ENCODE data around the gene BMI1.
"Not testable (repeated sequence)": the region's sequence is repeated elsewhere in the genome, so short reads cannot be mapped to it uniquely, and the experiment has no call there.

Gene BMI1

GRCh38 chr10:22320591-22321155, at the start of gene BMI1:
Gene BMI1, plus strand, starts transcription at chr10:22321099. Its CDS starts 5,351 bp downstream, at chr10:22326450.
- peak; percentile 68 for DNase-seq (ENCODE audit: insufficient read length, low spot score)
- no peak for FAIRE-seq

- no peak for DNase-seq (ENCODE audit: insufficient read length, low spot score)
- no peak for FAIRE-seq
Observed at GRCh38 chr10:22271786-22272185, 49.1 kb upstream of the BMI1 start.

- no peak for DNase-seq (ENCODE audit: insufficient read length, low spot score)
- no peak for FAIRE-seq
Observed at GRCh38 chr10:22278441-22278782, 42.5 kb upstream of the BMI1 start.

- no peak for FAIRE-seq
- no peak for DNase-seq (ENCODE audit: insufficient read length, low spot score)
Observed at GRCh38 chr10:22280078-22280477, 40.8 kb upstream of the BMI1 start.

GRCh38 chr10:22285130-22285529, 35.8 kb upstream of the BMI1 start:
- FAIRE-seq (no peak), DNase-seq (ENCODE audit: insufficient read length, low spot score) (no peak)

- FAIRE-seq (no peak), DNase-seq (ENCODE audit: insufficient read length, low spot score) (no peak)
Observed at GRCh38 chr10:22293747-22294404, 27.0 kb upstream of the BMI1 start.

GRCh38 chr10:22294694-22295093, 26.2 kb upstream of the BMI1 start:
- FAIRE-seq = no peak
- no peak for DNase-seq (ENCODE audit: insufficient read length, low spot score)

GRCh38 chr10:22301193-22301592, 19.7 kb upstream of the BMI1 start:
- no peak for DNase-seq (ENCODE audit: insufficient read length, low spot score)
- no peak for FAIRE-seq

GRCh38 chr10:22303461-22303860, 17.4 kb upstream of the BMI1 start:
- FAIRE-seq = no peak
- no peak for DNase-seq (ENCODE audit: insufficient read length, low spot score)

- DNase-seq (ENCODE audit: insufficient read length, low spot score) (no peak), FAIRE-seq (no peak)
Observed at GRCh38 chr10:22305721-22306120, 15.2 kb upstream of the BMI1 start.

- no peak for FAIRE-seq
- no peak for DNase-seq (ENCODE audit: insufficient read length, low spot score)
Observed at GRCh38 chr10:22308390-22308789, 12.5 kb upstream of the BMI1 start.

GRCh38 chr10:22309180-22310000, 11.5 kb upstream of the BMI1 start:
- FAIRE-seq (no peak), DNase-seq (ENCODE audit: insufficient read length, low spot score) (no peak)

- not testable (repeated sequence) for DNase-seq (ENCODE audit: insufficient read length, low spot score); FAIRE-seq
Observed at GRCh38 chr10:22310012-22310411, 10.9 kb upstream of the BMI1 start.

GRCh38 chr10:22310928-22311327, 10.0 kb upstream of the BMI1 start:
- DNase-seq (ENCODE audit: insufficient read length, low spot score) (no peak), FAIRE-seq (no peak)

- FAIRE-seq (no peak), DNase-seq (ENCODE audit: insufficient read length, low spot score) (no peak)
Observed at GRCh38 chr10:22314852-22315251, 6.0 kb upstream of the BMI1 start.

- FAIRE-seq (no peak), DNase-seq (ENCODE audit: insufficient read length, low spot score) (no peak)
Observed at GRCh38 chr10:22315455-22316285, 5.2 kb upstream of the BMI1 start.

- DNase-seq (ENCODE audit: insufficient read length, low spot score) = no peak
- peak; percentile 93 for FAIRE-seq
Observed at GRCh38 chr10:22316286-22317075, 4.4 kb upstream of the BMI1 start, which contains the start of gene COMMD3. Gene COMMD3, plus strand, starts transcription at chr10:22316388. Its CDS starts 30 bp downstream, at chr10:22316418.

GRCh38 chr10:22317076-22317370, 3.9 kb upstream of the BMI1 start:
- FAIRE-seq = no peak
- no peak for DNase-seq (ENCODE audit: insufficient read length, low spot score)

GRCh38 chr10:22317771-22318565, 2.9 kb upstream of the BMI1 start:
- FAIRE-seq (no peak), DNase-seq (ENCODE audit: insufficient read length, low spot score) (no peak)

- FAIRE-seq = no peak
- DNase-seq (ENCODE audit: insufficient read length, low spot score) = no peak
Observed at GRCh38 chr10:22318772-22319171, 2.1 kb upstream of the BMI1 start.

Measured in HTR-8/SVneo (cell line).